GM18519 (cell line): ENCODE results near the gene RMC1.
"Not testable (repeated sequence)": the region's sequence is repeated elsewhere in the genome, so short reads cannot be mapped to it uniquely, and the experiment has no call there.

Experiments used
- ATAC-seq: cut with Tn5 transposase; IDR thresholded peaks from one replicate; pipeline ENCODE4 v1.9.1; 2021; ENCODE audit warnings: mild to moderate bottlenecking, moderate library complexity; ENCODE audit not compliant: unreplicated experiment, low FRiP score

Gene RMC1

DNA sequence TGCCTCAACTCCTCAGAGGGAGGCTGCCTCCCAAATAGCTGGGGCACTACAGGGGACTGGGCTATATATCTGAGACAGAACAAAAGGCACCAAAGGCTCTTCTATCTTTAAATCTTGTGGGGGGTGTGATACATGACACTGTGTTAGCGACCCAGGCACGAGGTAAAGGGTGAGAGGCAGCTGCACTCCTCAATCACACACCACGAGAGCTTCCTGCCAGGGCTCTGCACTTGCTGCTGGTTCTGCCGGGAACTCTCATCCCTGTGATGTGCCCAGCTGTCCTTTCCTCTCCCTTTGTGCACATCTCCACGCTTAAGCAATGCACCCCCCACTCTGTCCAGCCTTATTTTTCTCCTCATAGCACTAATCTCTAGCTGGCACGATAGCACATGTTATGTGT is 50.6 kb downstream of the RMC1 start:
- ATAC-seq, result no peak

DNA sequence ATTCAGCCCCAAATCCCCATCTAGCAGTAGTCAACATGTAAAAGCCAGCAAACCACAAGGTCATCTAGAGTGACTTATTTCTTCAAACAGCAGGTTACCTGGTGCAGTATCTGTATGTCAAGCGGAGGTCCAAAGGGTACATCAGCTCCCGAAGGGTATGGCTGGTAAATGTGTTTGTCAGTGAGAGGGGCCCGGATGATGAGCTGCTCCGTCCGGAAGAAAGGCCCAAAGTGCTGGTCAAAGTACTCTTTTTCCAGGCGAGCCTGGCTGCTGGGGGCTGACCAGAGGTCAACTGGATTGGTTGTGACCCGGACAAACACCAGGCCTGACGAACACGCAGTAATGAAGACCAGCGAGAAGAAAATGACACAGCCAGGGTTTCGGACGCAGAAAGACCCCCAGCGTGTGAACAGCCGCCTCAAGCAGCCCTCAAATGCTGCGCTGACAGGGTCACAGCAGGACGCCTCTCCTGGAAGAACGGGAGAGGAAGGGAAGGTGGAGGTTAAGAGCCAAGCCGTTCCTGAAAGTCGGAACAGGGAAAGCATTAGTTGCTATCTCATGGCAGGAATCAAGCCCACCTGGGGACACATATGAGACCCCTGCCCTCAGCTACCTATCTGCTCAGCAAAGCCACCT is 53.0 kb downstream of the RMC1 start:
- no peak for ATAC-seq

DNA sequence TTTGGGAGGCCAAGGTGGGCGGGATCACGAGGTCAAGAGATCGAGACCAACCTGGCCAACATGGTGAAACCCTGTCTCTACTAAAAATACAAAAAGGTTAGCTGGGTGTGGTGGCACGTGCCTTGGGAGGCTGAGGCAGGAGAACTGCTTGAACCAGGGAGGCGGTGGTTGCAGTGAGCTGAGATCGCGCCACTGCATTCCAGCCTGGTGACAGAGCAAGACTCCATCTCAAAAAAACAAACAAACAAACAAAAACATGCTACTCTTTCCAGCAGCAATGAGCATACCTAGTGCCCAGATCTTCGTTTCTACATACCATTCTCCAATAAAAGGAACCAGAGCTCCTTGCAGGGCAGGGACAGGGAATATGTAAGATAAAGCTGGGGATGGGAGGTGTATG is 54.2 kb downstream of the RMC1 start:
- not testable (repeated sequence) for ATAC-seq

DNA sequence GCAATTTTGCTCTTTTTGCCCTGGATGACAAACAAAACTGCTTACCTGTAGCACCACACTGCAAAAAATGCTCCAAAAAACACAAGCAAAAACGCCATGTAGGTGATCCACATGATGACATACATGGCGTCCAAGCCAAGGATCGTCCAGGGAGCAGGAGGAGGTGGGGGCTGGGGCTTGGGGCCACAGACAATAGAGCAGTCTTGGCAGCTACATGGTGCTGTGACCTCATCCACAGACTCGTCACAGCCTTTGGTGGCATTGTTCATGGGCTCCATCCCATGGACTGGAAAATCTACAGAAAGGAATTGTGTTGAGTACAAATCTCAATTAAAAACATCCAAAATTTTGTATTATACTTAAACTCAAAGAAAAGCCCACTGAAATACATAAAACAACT is 56.9 kb downstream of the RMC1 start:
- no peak for ATAC-seq

DNA sequence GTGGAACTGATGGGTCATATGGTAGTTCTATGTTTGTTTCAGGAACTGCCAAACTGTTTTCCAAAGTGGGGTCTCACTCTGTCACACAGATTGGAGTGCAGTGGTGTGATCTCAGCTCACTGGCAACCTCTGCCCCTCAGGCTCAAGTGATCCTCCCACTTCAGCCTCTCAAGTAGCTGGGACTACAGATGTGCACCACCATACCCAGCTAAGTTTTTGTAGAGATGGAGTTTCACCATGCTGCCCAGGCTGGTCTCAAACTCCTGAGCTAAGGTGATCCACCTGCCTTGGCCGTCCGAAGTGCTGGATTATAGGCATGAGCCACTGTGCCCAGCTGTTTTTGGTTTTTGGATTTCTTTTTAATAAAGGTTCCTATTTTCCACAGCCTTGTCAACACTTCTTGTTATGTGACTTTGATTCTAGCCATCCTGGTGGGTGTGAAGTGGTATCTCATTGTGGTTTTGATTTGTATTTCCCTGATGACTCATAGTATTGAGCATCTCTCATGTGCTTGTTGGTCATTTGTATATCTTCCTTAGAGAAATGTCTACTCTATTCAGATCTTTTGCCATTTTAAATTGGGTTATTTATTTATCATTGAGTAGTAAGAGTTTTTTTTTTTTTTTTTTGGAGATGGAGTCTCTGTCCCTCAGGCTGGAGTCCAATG is 60.2 kb downstream of the RMC1 start:
- no peak for ATAC-seq

DNA sequence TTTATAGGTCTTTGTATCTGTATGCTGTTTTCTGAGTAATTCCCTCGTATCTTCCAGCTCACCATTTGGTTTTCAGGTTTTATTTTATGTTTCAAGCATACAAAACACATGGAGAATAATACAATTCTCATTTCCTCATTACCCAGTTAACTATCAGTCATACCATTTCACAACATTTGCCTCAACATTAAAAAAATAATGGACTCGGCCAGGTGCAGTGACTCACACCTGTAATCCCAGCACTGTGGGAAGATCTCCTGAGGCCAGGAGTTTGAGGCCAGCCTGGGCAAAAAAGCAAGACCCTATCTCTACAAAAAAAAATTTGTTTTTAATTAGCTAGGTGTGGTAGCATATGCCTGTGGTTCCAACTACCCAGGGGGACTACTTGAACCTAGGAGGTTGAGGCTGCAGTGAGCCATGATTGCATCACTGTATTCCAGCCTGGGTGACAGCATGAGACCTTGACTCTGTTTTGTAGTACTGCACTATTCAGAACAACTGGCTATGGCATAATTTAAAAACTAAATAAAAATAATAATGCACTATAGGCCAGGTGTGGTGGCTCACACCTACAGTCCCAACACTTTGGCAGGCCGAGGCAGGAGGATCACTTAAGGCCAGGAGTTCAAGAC is 62.7 kb downstream of the RMC1 start:
- ATAC-seq, result no peak

DNA sequence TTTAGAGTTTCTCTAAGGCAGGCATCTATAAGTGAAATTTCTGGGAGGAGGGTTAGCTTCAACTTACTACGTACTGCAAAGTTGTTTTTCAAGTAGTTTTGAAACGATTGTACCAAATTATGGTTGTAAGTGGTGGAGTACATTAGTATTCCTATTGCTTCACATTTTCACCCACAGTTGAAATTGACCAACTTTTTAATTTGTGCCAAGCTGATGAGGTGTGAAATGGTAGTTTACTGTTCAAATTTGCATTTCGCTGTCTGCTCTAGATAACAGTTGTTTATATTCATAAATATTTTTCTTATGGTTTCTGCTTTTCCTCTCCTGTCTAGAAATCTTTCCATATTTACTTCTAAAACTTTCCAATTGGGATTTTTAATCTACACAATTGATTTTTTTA is 64.4 kb downstream of the RMC1 start:
- ATAC-seq, result no peak

DNA sequence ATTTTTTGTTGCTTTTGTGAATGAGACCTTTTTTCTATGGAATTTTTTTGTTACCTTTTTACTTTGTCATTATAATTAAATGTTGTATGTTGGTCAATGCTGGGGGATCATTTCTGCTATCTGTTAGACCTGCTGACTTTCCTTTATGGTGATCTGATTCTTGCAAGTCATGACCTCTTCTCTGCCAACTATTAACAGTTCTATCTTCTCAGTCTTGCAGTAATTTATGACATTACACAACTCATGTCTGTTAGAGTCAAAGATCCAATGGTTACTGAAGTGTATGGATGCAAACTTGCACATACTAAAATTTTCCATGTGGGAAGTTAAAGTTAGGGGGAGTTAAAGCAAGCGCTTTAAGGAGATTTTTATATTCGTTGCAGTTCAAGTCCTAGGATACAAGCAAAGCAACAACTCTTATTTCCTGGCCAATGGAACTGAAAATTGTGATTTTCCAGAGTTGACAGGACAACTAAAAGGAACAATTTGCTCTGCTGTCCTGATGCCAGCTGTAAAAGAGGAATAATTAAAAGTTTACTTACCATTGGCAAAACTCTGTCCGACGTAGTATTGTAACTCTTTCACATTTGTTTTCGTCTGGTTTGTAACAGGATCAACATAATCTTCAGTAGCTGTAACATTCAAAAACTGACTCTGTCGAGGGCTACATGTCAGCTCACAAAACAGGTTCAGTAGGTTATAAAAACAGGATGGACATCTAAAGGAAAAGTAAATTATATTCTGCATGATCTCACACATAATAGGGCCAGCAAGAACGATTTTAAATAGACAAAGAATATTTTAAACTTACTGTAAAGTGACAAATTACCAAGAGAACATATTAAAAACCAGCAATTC is 65.2 kb downstream of the RMC1 start:
- ATAC-seq, result no peak

DNA sequence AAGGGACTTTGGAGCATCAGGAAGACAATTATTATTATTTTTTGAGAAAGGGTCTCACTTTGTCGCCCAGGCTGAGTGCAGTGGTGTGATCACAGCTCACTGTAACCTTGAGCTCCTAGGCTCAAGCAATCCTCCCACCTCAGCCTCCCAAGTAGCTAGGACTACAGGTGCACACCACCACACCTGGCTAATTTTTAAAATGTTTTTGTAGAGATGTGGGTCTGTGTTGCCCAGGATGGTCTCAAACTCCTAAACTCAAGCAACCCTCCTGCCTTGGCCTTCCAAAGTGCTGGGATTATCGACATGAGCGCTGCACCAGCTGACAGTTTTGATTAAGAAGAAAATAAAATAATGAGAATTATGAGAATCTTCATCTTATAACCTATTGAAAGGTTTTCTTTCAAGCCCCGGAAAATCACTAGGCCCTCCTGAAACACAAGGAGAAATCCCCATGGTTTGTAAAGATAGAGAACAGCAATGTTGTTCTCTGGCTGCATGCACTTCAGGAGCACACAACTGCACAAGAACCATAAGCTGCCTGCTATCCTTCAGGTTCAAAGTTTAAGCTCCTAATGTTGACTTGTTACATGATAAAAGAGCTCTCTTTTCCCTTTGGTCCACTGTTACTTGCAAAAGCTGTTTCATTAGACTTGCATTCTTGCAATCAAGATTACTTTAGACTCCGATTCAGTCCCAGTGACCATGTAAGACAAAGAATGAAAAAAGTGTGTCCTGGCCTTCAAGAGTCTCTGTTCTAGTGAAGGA is 66.2 kb downstream of the RMC1 start:
- ATAC-seq, result no peak

DNA sequence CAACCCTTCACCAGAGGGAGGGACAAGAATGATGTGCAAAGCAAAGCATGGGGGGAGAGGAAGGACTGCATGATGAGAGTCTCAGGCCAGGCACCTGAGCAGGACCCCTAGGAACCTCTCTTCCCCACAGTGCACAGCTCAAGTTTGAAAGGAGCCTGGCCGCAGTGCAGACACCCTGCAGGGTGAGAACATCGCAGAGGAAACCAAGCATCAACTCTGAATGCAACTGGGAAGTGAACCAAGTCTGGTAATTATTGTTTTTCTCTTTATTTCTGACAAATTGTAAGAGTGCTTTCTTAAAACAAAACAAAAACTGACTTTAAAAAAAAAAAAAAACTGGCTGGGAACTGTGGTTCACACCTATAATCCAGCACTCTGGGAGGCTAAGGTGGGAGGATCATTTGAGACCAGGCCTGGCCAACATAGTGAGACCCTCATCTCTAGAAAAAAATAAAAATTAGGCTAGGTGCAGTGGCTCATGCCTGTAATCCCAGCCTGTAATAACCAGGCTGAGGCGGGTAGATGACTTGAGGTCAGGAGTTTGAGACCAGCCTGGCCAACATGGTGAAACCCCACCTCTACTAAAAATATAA is 67.7 kb downstream of the RMC1 start:
- ATAC-seq, result no peak

DNA sequence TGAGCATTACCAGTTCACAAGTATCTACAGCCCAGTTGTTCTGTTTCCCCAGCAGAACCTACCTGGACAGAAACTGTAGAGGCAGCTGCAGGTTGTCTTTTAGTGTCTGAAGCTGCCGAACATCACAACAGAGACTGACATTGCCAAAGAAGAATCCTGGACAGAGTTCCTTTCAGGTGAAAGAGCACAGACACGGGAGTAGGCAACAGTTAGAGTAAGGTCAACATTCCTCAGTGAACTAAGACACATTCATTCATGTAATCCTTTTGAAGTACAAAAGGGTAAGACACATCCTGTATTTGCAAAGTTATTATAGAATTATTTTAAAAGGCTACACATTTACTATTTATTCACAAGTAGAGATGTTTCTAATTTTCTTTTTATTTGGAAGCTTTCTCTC is 68.7 kb downstream of the RMC1 start:
- ATAC-seq, result no peak

DNA sequence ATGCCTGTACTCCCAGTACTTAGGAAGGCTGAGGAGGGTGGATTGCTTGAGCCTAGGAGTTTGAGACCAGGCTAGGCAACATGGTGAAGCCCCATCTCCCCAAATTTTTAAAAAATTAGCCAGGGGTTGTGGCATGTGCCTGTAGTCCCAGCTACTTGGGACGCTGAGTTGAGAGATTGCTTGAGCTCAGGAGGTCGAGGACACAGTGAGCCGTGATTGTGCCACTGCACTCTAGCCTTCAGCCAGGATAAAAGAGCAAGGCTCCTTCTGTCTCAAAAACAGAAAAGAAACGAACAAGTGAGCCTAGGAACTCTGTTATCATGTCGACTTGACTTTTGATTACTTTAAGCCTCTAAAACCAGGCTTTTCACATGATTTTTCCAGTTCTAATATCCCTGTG is 69.3 kb downstream of the RMC1 start:
- ATAC-seq, result no peak

DNA sequence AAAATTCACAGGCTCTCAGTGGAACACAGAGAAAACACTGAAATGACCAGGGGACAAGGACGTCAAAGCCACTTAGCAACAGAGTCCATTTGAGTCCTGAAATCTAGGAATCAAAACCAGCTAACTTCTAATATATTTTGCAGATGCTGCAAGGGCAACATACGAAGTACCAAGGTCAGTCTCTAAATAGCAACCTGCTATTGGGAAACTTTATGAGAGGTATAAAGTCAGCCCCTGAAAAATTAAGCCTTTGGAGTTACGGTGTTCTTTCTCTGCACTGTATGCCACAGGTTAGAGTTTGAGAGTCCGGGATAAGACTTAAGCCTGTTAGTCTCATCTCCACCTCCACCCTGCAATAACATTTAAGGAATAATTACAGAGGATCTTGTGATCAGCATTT is 69.7 kb downstream of the RMC1 start:
- no peak for ATAC-seq

DNA sequence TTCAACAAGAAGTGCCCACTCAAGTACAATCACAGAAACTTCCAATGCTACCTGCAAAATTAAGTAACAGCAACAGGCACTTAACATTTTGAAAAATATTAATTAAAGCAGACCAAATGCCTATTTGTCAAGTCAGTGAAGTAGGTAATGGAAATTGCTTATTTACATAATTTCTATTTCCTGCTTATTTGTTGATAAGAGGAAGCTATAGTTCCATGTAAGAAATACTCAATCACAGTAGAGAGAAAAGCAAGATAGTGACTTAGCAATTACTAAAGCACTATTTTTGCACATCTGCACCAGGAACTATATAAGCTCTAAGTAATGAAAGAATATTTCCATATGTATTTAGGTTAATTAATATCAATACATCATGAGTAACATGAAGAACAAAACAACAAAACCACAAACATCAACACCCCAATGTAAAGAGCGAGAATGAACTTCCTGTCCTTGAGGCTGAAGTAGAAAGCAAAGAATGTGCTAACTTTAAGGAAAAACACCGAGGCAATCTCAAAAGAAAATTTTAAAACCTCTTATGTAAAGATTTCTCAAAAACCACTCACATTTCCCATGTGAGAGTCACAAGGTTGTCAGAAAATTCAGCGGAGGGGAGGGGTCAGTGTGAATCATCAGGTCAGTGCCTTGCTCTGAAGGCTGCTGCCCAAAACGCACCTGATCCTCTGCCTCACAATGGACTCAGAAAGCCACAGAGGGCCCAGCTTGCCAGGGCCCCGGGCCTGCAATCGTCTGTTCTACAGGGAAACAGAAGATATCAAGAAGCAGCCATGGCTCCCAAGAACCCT is 70.5 kb downstream of the RMC1 start:
- no peak for ATAC-seq

DNA sequence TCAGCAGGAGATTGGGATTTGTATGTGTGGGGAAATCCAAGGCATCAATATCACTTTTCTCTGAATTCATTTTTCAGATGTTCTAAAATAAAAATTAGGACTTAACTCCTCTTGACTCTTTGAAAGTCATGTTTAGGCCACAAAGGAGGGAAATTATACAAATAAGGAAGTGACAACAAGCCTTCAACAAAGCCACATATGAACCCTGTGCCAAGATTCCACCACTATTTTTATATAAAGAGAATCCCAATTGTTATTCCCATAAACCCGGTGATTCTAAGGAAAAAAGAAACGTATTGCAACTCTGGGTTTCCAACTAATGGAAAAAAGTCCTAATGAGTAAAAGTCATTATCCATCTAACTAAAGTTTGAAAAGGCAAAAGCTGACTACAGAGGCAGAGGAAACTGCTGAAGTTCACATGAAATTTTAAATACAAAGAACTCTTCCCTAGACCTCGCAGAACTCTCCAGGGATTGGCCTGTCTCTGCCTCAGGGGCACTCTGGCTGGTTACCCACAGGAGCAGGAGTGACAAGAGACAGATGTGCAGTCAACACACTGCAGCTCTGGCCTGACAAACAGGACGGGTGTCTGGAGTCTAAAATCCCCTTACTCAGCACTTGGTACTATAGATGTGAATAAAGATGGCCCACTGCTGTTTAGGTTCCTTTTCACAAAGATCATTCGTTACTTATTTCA is 71.4 kb downstream of the RMC1 start:
- ATAC-seq, result no peak

DNA sequence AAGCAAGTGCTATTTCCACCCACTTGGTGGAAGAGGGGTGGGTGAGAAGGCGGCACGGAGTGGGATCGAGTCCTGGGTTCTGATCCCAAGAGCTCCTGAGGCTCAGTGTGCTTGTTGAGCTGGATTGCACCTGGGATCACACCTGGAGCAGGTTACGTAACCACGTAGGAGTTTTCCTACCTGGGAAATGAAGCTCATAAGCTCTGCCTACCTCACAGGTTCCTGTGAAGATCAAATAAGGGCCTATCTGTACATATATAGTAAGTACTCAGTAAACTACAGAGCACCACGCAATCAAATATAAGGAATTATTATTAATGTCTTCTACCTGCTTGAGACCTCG is 72.0 kb downstream of the RMC1 start:
- ATAC-seq, result no peak

DNA sequence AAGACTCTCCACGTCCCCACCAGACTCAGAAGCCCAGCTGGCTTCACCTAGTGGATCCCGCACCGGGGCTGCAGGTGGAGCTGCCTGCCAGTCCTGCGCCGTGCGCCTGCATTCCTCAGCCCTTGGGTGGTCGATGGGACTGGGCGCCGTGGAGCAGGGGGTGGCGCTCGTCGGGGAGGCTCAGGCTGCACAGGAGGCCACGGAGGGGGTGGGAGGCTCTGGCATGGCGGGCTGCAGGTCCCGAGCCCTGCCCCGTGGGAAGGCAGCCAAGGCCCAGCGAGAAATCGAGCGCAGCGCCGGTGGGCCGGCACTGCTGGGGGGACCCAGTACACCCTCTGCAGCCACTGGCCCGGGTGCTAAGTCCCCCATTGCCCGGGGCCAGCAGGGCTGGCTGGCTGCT is 74.2 kb downstream of the RMC1 start:
- ATAC-seq, result not testable (repeated sequence)

DNA sequence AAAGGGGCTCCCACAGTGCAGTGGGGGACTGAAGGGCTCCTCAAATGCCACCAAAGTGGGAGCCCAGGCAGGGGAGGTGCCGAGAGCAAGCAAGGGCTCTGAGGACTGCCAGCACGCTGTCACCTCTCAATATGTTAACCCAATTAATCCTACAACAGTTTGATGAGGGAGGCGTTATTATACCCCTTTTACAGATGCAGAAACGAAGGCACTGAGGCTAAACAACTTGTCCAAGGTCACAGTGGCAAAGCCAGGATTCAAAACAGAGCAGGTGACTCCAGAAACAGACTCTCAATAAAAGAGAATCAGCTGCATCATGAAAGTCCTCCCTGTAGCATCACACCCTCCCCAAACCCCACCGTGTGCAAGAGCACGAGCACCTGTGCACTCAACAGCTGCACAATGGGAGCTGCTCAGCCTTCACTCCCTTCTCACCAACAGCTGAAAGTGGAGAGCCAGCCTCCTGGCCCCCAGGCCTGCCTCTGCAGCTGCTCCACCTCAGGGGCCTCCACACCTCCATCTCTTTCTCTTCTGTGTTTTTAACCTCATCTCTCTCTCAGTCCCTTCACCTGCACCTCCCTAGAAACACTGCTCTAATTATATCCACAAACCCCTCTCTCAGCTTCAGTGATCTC is 74.9 kb downstream of the RMC1 start:
- no peak for ATAC-seq
